IMR-90 (cell line): ENCODE measurements around the gene ITGA3. TPM values are rescaled to one million over a fixed set of nuclear protein-coding genes. Genes with fewer than 3 reads are reported as not detected.

Experiments used
- ATAC-seq: fragments of 200-7000 bp; cut with Tn5 transposase; 2 replicates; pipeline ENCODE4 v1.9.1; 2020; ENCODE audit warnings: low read depth, mild to moderate bottlenecking, moderate library complexity
- BruUV-seq: library from RNA; stranded (reverse); fragments of 400-500 nt; replicated peaks from 2 replicates; lab custom pipeline; 2021; lab: Mats Ljungman, UMichigan
- CTCF ChIA-PET: fragments of 300-600 bp; formaldehyde crosslinking; extraction: SDS; loops from one replicate; lab custom pipeline; 2021; ENCODE audit warnings: antibody characterized with exemption; lab: Yijun Ruan, JAX
- POLR2A ChIA-PET: fragments of 300-600 bp; sonication (Branson Sonifier 250); formaldehyde crosslinking; loops from one replicate; lab custom pipeline; 2022; ENCODE audit warnings: antibody characterized with exemption; ENCODE audit not compliant: unreplicated experiment; lab: Charles Lee
- DNase-seq: peaks from one replicate; pipeline ENCODE4 v3.0.0; 2013
- H2AFZ ChIP-seq: replicated peaks from 2 replicates; pipeline ENCODE3; 2013; ENCODE audit warnings: low read length, mild to moderate bottlenecking; ENCODE audit not compliant: poor library complexity
- H2AK5ac ChIP-seq: 2 replicates; pipeline ENCODE4 v1.6.1; 2013; ENCODE audit warnings: low read depth, low read length, inconsistent platforms
- H2AK9ac ChIP-seq: replicated peaks from 2 replicates; pipeline ENCODE3; 2013; ENCODE audit warnings: mild to moderate bottlenecking, low read depth, low read length, moderate library complexity; ENCODE audit not compliant: poor library complexity
- H2BK120ac ChIP-seq: 2 replicates; pipeline ENCODE4 v1.6.1; 2013; ENCODE audit warnings: low read depth, low read length, inconsistent platforms
- H2BK15ac ChIP-seq: 3 replicates; pipeline ENCODE4 v1.6.1; 2013; ENCODE audit warnings: low read depth, low read length, inconsistent platforms
- H2BK20ac ChIP-seq: 2 replicates; pipeline ENCODE4 v1.6.1; 2013; ENCODE audit warnings: low read depth, mild to moderate bottlenecking, inconsistent platforms, low read length, moderate library complexity
- H2BK5ac ChIP-seq: 2 replicates; pipeline ENCODE4 v1.6.1; 2013; ENCODE audit warnings: mild to moderate bottlenecking, low read depth, low read length, inconsistent platforms; ENCODE audit not compliant: poor library complexity, severe bottlenecking
- H3K14ac ChIP-seq: replicated peaks from 2 replicates; pipeline ENCODE4 v1.6.1; 2013; ENCODE audit warnings: low read depth, low read length, inconsistent platforms
- H3K18ac ChIP-seq: 2 replicates; pipeline ENCODE4 v1.6.1; 2013; ENCODE audit warnings: low read depth, low read length, control low read depth
- H3K23ac ChIP-seq: 2 replicates; pipeline ENCODE4 v1.6.1; 2013; ENCODE audit warnings: low read depth, low read length, inconsistent platforms
- H3K27ac ChIP-seq: 2 replicates; pipeline ENCODE4 v1.5.1; 2013; ENCODE audit warnings: mild to moderate bottlenecking, control low read depth, low read length; ENCODE audit not compliant: insufficient read depth
- H3K27me3 ChIP-seq: 2 replicates; pipeline ENCODE4 v1.6.1; 2013; ENCODE audit warnings: low read length; ENCODE audit not compliant: control insufficient read depth, insufficient read depth
- H3K36me3 ChIP-seq: 2 replicates; pipeline ENCODE4 v1.6.1; 2013; ENCODE audit warnings: low read length, mixed read lengths; ENCODE audit not compliant: control insufficient read depth, insufficient read depth
- H3K4ac ChIP-seq: 2 replicates; pipeline ENCODE4 v1.6.1; 2013; ENCODE audit warnings: low read depth, low read length, inconsistent platforms
- H3K4me1 ChIP-seq: 2 replicates; pipeline ENCODE4 v1.6.1; 2013; ENCODE audit warnings: low read length, mixed read lengths; ENCODE audit not compliant: control insufficient read depth, insufficient read depth
- H3K4me2 ChIP-seq: 2 replicates; pipeline ENCODE4 v1.6.1; 2013; ENCODE audit warnings: low read depth, mild to moderate bottlenecking, control low read depth, low read length, moderate library complexity
- H3K4me3 ChIP-seq: 2 replicates; pipeline ENCODE4 v1.5.1; 2013; ENCODE audit warnings: low read depth, mild to moderate bottlenecking, control low read depth, low read length, moderate library complexity; ENCODE audit not compliant: insufficient read depth
- H3K56ac ChIP-seq: 2 replicates; pipeline ENCODE4 v1.6.1; 2013; ENCODE audit warnings: low read length, inconsistent platforms; ENCODE audit not compliant: insufficient read depth; ENCODE audit errors: extremely low read depth
- H3K79me1 ChIP-seq, 2 experiments: 2 replicates each; pipeline ENCODE4 v1.6.1; 2013; ENCODE audit warnings: low read length in 2 of 2, inconsistent platforms in 1 of 2, low read depth in 1 of 2
- H3K9ac ChIP-seq: 2 replicates; pipeline ENCODE4 v1.6.1; 2013; ENCODE audit warnings: low read depth, low read length, control low read depth
- H3K9me1 ChIP-seq: 2 replicates; pipeline ENCODE4 v1.6.1; 2013; ENCODE audit warnings: low read length, inconsistent platforms; ENCODE audit not compliant: insufficient read depth
- H3K9me3 ChIP-seq: 2 replicates; pipeline ENCODE4 v1.6.1; 2013; ENCODE audit warnings: low read length; ENCODE audit not compliant: control insufficient read depth, insufficient read depth
- H4K20me1 ChIP-seq: 2 replicates; pipeline ENCODE4 v1.6.1; 2013; ENCODE audit warnings: low read length, inconsistent platforms; ENCODE audit not compliant: insufficient read depth
- H4K5ac ChIP-seq: 2 replicates; pipeline ENCODE4 v1.6.1; 2013; ENCODE audit warnings: mild to moderate bottlenecking, low read depth, low read length, control low read depth
- H4K8ac ChIP-seq, 2 experiments: 2 replicates each; pipeline ENCODE4 v1.6.1; 2013; ENCODE audit warnings: low read depth in 2 of 2, low read length in 2 of 2, control low read depth in 1 of 2, inconsistent platforms in 1 of 2
- H4K91ac ChIP-seq: 2 replicates; pipeline ENCODE4 v1.6.1; 2013; ENCODE audit warnings: low read depth, low read length, inconsistent platforms; ENCODE audit not compliant: insufficient read depth
- CHD1 ChIP-seq: IDR thresholded peaks from 2 replicates; pipeline ENCODE4 v1.6.1; 2012; ENCODE audit warnings: low read depth, low read length, improper control_type of control experiment
- MAFK ChIP-seq: IDR thresholded peaks from 2 replicates; pipeline ENCODE4 v1.6.1; 2012; ENCODE audit warnings: low read depth, low read length, improper control_type of control experiment
- MAZ ChIP-seq: IDR thresholded peaks from 2 replicates; pipeline ENCODE4 v1.6.1; 2012; ENCODE audit warnings: low read depth, mild to moderate bottlenecking, low read length, improper control_type of control experiment, moderate library complexity, borderline replicate concordance
- MXI1 ChIP-seq: IDR thresholded peaks from 2 replicates; pipeline ENCODE4 v1.6.1; 2012; ENCODE audit warnings: low read depth, mild to moderate bottlenecking, low read length, moderate library complexity, borderline replicate concordance
- WGBS, 2 experiments: methylation state at CpG; one replicate each; pipeline versions ENCODE4 v1.1.5 to v1.1.7; 2013; ENCODE audit warnings: missing lambda C conversion rate in 2 of 2; ENCODE audit not compliant: insufficient read length in 1 of 2; ENCODE audit errors: extremely low coverage in 2 of 2; 5-methylcytosine and 5-hydroxymethylcytosine counted together
- dilution Hi-C: fragments of 300-500 bp; cut with HindIII; formaldehyde crosslinking; loops from one replicate; pipeline ENCODE4 v1.14.3; 2018; ENCODE audit warnings: low sequenced_read_pairs; ENCODE audit not compliant: unreplicated experiment
- in situ Hi-C: fragments of 300-500 bp; cut with MboI; formaldehyde crosslinking; loops from 3 replicates; pipeline ENCODE4 v1.14.3; 2019; ENCODE audit warnings: low sequenced_read_pairs, inconsistent platforms, mixed read lengths
- intact Hi-C: fragments of 100-400 bp; cut with micrococcal nuclease; formaldehyde crosslinking; loops from 2 replicates; pipeline ENCODE4 v1.10.0; 2022
- polyA plus RNA-seq, 3 experiments: library from polyadenylated mRNA; depleted of rRNA; stranded (reverse); fragments of >200 nt; gene quantifications; 2 replicates each; pipeline ENCODE4 v1.2.3, GENCODE V29; 2012; ENCODE audit warnings: low replicate concordance in 1 of 3
- total RNA-seq: library from RNA; depleted of rRNA; stranded (reverse); fragments of >200 nt; gene quantifications from 2 replicates; pipeline ENCODE4 v1.2.3, GENCODE V29; 2012
- TF ChIP-seq, protein P1 (sequence below): fragments of 150-350 bp; IDR thresholded peaks from 2 replicates; pipeline ENCODE4 v1.6.1; 2017; ENCODE audit warnings: mild to moderate bottlenecking, antibody characterized with exemption, low read length, low read depth

The ITGA3 gene
- total and polyA plus RNA-seq, 2 of the 4 experiments (the other 2 are of a cell fraction) = 78.0 to 202 TPM

DNA sequence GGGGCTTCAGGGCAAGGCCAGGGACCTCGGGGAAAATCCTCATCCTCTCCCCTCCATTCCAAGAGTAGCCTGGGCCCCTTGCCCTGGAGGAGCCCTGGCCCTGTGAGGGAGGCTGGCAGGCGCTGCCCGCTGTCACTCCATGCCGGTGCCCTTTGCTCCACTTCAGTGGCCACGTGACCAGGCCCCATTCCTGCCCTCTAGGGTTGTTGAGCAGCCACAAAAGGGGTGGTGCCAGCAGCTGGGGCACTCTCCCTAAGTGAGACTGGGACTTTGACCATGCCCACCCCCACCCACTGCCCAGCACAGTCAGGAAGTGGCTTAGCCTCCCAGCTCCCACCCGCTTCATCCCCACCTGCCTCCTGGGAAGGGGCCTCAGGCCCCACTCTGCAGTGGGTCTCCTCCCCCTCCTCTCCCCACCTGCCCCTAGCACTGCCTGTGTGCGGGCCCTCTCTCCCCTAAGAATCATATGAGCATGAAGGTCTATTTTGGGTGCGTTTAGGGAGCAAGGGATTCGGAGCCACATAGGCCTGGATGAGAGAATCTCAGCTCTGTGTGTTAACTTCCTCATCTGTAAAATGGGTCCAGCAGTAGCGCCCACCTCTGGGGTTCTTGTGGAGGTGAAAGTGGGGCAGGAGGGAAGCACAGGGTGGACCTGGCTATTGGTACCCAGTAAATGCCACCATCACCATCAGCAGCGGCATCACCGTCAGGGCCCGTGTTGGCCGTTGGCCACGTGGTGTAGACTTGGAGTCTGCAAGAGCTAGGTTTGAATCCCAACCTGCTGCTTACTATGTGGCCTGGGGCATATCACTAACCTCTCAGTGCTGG lies 46.5 kb downstream of the ITGA3 start:
- Histone ChIP-seq H3K27ac (no peak overlapping the region), H3K18ac (no peak overlapping the region), H3K23ac (no peak overlapping the region), H4K20me1 (peaks cover 7% of the 10 kb centered on the region), H3K14ac (no peak overlapping the region), H3K9ac (no peak overlapping the region), H2BK15ac (no peak overlapping the region), H3K27me3 (no peaks in the 10 kb centered on the region), H3K4me3 (no peak overlapping the region), H4K5ac (no peak overlapping the region), H2AFZ (peak overlapping the region; percentile 54), H2AK9ac (peak overlapping the region; percentile 70), H4K91ac (no peak overlapping the region), H2BK5ac (no peak overlapping the region), H3K4me1 (peaks cover 18% of the 10 kb centered on the region), H3K79me1 (peaks cover 0 to 5% of the 10 kb centered on the region in 2 experiments; a peak in 1 of 4 replicates), H3K9me3 (no peaks in the 10 kb centered on the region), H2AK5ac (0 out of 2 replicates have a peak overlapping the region, but pooled peaks have one; percentile 13), H3K4me2 (no peak overlapping the region), H3K56ac (no peak overlapping the region), H2BK20ac (no peak overlapping the region), H3K9me1 (peaks cover 9% of the 10 kb centered on the region; the same call in 1 of the 2 replicates), H4K8ac (no peak overlapping the region), H2BK120ac (no peak overlapping the region), H3K4ac (no peak overlapping the region), H3K36me3 (peaks cover 26% of the 10 kb centered on the region)
- TF ChIP-seq MXI1 (no peak), MAFK (no peak), CHD1 (no peak), MAZ (no peak)
- TF ChIP-seq, protein P1, sequence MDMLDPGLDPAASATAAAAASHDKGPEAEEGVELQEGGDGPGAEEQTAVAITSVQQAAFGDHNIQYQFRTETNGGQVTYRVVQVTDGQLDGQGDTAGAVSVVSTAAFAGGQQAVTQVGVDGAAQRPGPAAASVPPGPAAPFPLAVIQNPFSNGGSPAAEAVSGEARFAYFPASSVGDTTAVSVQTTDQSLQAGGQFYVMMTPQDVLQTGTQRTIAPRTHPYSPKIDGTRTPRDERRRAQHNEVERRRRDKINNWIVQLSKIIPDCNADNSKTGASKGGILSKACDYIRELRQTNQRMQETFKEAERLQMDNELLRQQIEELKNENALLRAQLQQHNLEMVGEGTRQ = no peak; the same call in 1 of the 2 replicates
- POLR2A ChIA-PET = interaction anchor here (0.5 kb wide), 1 partner anchor 261 kb away, joined by 4 read pairs; no protein-coding TSS in a partner anchor
- in situ Hi-C loops = no loop called here
- intact Hi-C loops = no loop called here
- ATAC-seq (no peak), DNase-seq (no peak)
- dilution Hi-C loops = no loop called here
- 100% methylated on average over 2 of the region's 15 CpGs; no CpG with 5 or more reads in 1 of the 2 experiments for WGBS, 2 experiments
- CTCF ChIA-PET = no interaction called here
- no TSS peak for BruUV-seq
